ENCODE measurements around the gene ASB1.

The ASB1 gene

GRCh38 chr2:238448031-238448955, 21.6 kb downstream of the ASB1 start:
- Histone ChIP-seq H3K36me3 (ENCODE audit: control insufficient read depth in 2 of 2, insufficient read depth in 1 of 2, low read length in 2 of 2) (peaks cover 24 to 98% of the 10 kb centered on the region in 2 experiments), H3K4me3 (ENCODE audit: low read depth, low read length) (no peak overlapping the region), H3K4me1 (ENCODE audit: control insufficient read depth, insufficient read depth, low read length) (no peaks in the 10 kb centered on the region), H3K27ac (ENCODE audit: extremely low read depth, low read depth, low read length) (no peak overlapping the region), H3K9me3 (ENCODE audit: control insufficient read depth, insufficient read depth, low read depth, low read length) (no peaks in the 10 kb centered on the region)
- CTCF ChIA-PET = no interaction called here
- POLR2A ChIA-PET = interaction anchor here (0.6 kb wide), 1 partner anchor 11 kb away, joined by 3 read pairs; no protein-coding TSS in a partner anchor
- no peak for TF ChIP-seq ZNF398 (tag by site-specific recombination; IDR thresholded peaks at IDR 0.05)
- TF ChIP-seq RBAK (tag by site-specific recombination; IDR thresholded peaks at IDR 0.05) = no peak
- no peak for TF ChIP-seq ZBTB10 (tag by site-specific recombination; IDR thresholded peaks at IDR 0.05)
- no peak for TF ChIP-seq ZNF768 (tag by site-specific recombination; IDR thresholded peaks at IDR 0.05)
- TF ChIP-seq ZNF48 (tag by site-specific recombination; IDR thresholded peaks at IDR 0.05) = no peak
- no peak for TF ChIP-seq PRDM6 (tag by site-specific recombination; IDR thresholded peaks at IDR 0.05)
- TF ChIP-seq ZSCAN30 (tag by site-specific recombination; IDR thresholded peaks at IDR 0.05) = no peak
- TF ChIP-seq ZNF747 (tag by site-specific recombination; IDR thresholded peaks at IDR 0.05) = no peak
- no peak for TF ChIP-seq KLF1 (tag by site-specific recombination; IDR thresholded peaks at IDR 0.05)
- TF ChIP-seq ZNF629 (tag by site-specific recombination; IDR thresholded peaks at IDR 0.05) = no peak
- no peak for TF ChIP-seq BCL11B (tag by site-specific recombination; IDR thresholded peaks at IDR 0.05; ENCODE audit: low read depth)
- no peak for TF ChIP-seq ZNF121 (tag by site-specific recombination; IDR thresholded peaks at IDR 0.05)
- no peak for TF ChIP-seq ZNF274 (IDR thresholded peaks at IDR 0.05; ENCODE audit: low read length)
- TF ChIP-seq ZNF274 (tag by site-specific recombination; IDR thresholded peaks at IDR 0.05; ENCODE audit: borderline replicate concordance) = no peak
- TF ChIP-seq ZNF2 (tag by site-specific recombination; IDR thresholded peaks at IDR 0.05) = no peak

- Histone ChIP-seq H3K9me3 (ENCODE audit: control insufficient read depth, insufficient read depth, low read depth, low read length) (no peaks in the 10 kb centered on the region), H3K27ac (ENCODE audit: extremely low read depth, low read depth, low read length) (no peak overlapping the region), H3K4me1 (ENCODE audit: control insufficient read depth, insufficient read depth, low read length) (no peaks in the 10 kb centered on the region), H3K4me3 (ENCODE audit: low read depth, low read length) (no peak overlapping the region), H3K36me3 (ENCODE audit: control insufficient read depth in 2 of 2, insufficient read depth in 1 of 2, low read length in 2 of 2) (peaks cover 23 to 88% of the 10 kb centered on the region in 2 experiments)
- POLR2A ChIA-PET = no interaction called here
- CTCF ChIA-PET = no interaction called here
- TF ChIP-seq ZNF350 (tag by site-specific recombination; IDR thresholded peaks at IDR 0.05) = no peak
- no peak for TF ChIP-seq GLI4 (tag by site-specific recombination; IDR thresholded peaks at IDR 0.05)
- TF ChIP-seq ZNF571 (tag by site-specific recombination; IDR thresholded peaks at IDR 0.05) = no peak
- TF ChIP-seq ZBTB1 (tag by site-specific recombination; IDR thresholded peaks at IDR 0.05) = no peak
- TF ChIP-seq ZNF837 (tag by site-specific recombination; IDR thresholded peaks at IDR 0.05) = no peak
- no peak for TF ChIP-seq ZNF560 (tag by site-specific recombination; IDR thresholded peaks at IDR 0.05; ENCODE audit: borderline replicate concordance)
- TF ChIP-seq PRDM4 (tag by site-specific recombination; IDR thresholded peaks at IDR 0.05) = no peak
- TF ChIP-seq ZSCAN23 (tag by site-specific recombination; IDR thresholded peaks at IDR 0.05) = no peak
- no peak for TF ChIP-seq ZNF544 (tag by site-specific recombination; IDR thresholded peaks at IDR 0.05)
- TF ChIP-seq ZBTB10 (tag by site-specific recombination; IDR thresholded peaks at IDR 0.05) = no peak
Measured at GRCh38 chr2:238449241-238449640, 22.5 kb downstream of the ASB1 start.

All from HEK293 (cell line).